Progenitor cell of endocrine pancreas (in vitro differentiated cells): ENCODE measurements around the gene SPIRE1. TPM values are rescaled to one million over a fixed set of nuclear protein-coding genes. Genes with fewer than 3 reads are reported as not detected.

ENCODE experiments used
- DNase-seq: peaks from one replicate; pipeline ENCODE4 v3.0.0; 2021; ENCODE audit warnings: low spot score; ENCODE audit not compliant: unreplicated experiment
- H3K27ac Mint-ChIP-seq: 2 replicates; pipeline ENCODE4 v1.8.0; 2021; ENCODE audit warnings: mild to moderate bottlenecking, moderate library complexity, mixed read lengths
- H3K27me3 Mint-ChIP-seq: 2 replicates; pipeline ENCODE4 v1.8.0; 2021; ENCODE audit warnings: mixed read lengths
- H3K36me3 Mint-ChIP-seq: 2 replicates; pipeline ENCODE4 v1.8.0; 2022; ENCODE audit warnings: mixed read lengths; ENCODE audit not compliant: insufficient read depth
- H3K4me1 Mint-ChIP-seq: 2 replicates; pipeline ENCODE4 v1.8.0; 2021; ENCODE audit warnings: low read depth, mixed read lengths
- H3K4me3 Mint-ChIP-seq: 2 replicates; pipeline ENCODE4 v1.8.0; 2021; ENCODE audit warnings: low read depth, mild to moderate bottlenecking, moderate library complexity, mixed read lengths
- H3K9me3 Mint-ChIP-seq: 2 replicates; pipeline ENCODE4 v1.8.0; 2021; ENCODE audit warnings: low read depth, mixed read lengths
- CTCF ChIP-seq: fragments of 200-600 bp; sonication (generic); IDR thresholded peaks from one replicate; pipeline ENCODE4 v1.5.0; 2021; ENCODE audit warnings: antibody characterized with exemption, mild to moderate bottlenecking; ENCODE audit not compliant: unreplicated experiment
- total RNA-seq: library from RNA; stranded (reverse); gene quantifications from 2 replicates; pipeline ENCODE4 v1.2.1, GENCODE V29; 2021

SPIRE1 gene
- total RNA-seq, 1 donor from 2014 or later, result 24.6 TPM

DNA sequence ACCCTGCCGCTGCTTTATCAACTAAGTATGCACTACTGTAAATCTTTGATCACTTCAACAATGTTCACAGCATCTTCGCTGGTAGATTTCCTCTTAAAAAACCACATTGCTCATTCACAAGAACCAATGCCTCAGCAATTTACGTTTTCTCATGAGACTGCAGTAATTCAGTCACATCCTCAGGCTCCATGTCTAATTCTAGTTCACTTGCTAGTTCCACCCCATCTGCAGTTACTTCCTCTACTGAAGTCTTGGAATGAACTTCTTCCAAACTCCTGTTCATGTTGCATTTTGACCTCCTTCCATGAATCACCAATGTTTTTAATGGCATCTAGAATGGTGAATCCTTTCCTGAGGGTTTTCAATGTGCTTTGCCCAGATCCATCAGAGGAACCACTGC, 214.4 kb downstream of the SPIRE1 start:
- no peak for DNase-seq
- H3K36me3 Mint-ChIP-seq, result peaks cover 21% of the 10 kb centered on the region
- no peak overlapping the region for H3K4me3 Mint-ChIP-seq

DNA sequence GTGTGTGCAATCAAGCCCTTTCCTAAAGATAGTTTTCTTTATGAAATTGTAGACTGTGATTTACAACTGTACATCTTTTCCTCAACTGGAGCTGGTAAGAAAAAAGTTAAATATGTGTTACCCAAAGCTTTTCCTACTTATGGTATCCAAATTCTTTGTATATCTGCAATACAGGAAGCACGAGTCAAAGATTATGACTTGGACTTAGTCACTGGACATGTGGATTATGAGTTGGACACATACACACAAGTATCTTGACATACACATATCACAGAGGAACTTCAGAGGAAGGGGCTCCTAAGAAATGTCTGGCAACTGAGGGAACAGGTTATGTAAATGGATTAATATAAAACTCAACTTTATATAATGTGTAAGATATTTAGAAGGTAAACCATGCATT, 215.0 kb downstream of the SPIRE1 start:
- Mint-ChIP-seq H3K9me3 (peaks cover 2% of the 10 kb centered on the region), H3K4me3 (no peak overlapping the region), H3K27ac (no peak overlapping the region), H3K27me3 (no peaks in the 10 kb centered on the region), H3K36me3 (peaks cover 22% of the 10 kb centered on the region), H3K4me1 (no peaks in the 10 kb centered on the region)
- DNase-seq, result no peak
- no peak for TF ChIP-seq CTCF

More for the DNA sequence above, 214.4 kb downstream of the SPIRE1 start:
- Mint-ChIP-seq H3K9me3 (peaks cover 2% of the 10 kb centered on the region), H3K4me1 (no peaks in the 10 kb centered on the region), H3K27me3 (no peaks in the 10 kb centered on the region), H3K27ac (no peak overlapping the region)
- TF ChIP-seq CTCF, result no peak

DNA sequence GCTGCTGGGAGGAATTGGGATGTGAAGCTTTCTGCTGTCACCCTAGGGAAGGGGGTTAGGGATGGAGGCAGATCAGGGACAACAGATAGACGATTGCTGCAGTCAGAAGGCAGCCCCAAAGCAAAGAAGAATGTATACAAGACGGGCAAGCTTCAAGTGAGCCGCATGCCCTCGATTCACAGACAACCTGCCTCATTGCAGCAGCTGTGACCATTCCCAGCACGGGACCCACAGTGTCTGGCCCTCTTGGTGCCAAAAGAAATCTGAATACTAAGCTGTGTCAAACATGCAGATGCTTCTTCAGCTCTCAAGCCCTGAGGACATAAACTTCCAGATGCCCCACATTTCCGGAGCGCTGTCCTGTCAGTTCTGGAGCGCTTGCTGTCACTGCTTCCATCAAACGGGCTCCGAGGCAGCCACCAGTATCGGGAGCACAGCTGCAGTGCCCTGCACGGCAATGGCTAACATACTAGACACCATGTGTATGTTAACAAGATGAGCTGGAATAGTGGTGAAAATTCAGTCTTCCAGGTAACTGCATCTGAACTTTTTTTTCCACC, 216.4 kb downstream of the SPIRE1 start:
- TF ChIP-seq CTCF, result no peak
- no peak overlapping the region for H3K27ac Mint-ChIP-seq
- no peaks in the 10 kb centered on the region for H3K27me3 Mint-ChIP-seq
- H3K4me3 Mint-ChIP-seq, result no peak overlapping the region
- peaks cover 22% of the 10 kb centered on the region for H3K36me3 Mint-ChIP-seq
- peaks cover 2% of the 10 kb centered on the region for H3K9me3 Mint-ChIP-seq
- no peaks in the 10 kb centered on the region for H3K4me1 Mint-ChIP-seq
- no peak for DNase-seq

GRCh38 chr18:12438257-12438656, 219.7 kb downstream of the SPIRE1 start:
- H3K4me3 Mint-ChIP-seq, result no peak overlapping the region
- no peaks in the 10 kb centered on the region for H3K9me3 Mint-ChIP-seq
- no peaks in the 10 kb centered on the region for H3K4me1 Mint-ChIP-seq
- no peak for TF ChIP-seq CTCF
- peaks cover 10% of the 10 kb centered on the region for H3K36me3 Mint-ChIP-seq
- H3K27me3 Mint-ChIP-seq, result no peaks in the 10 kb centered on the region
- H3K27ac Mint-ChIP-seq, result no peak overlapping the region
- no peak for DNase-seq

GRCh38 chr18:12435867-12436266, 222.0 kb downstream of the SPIRE1 start:
- Mint-ChIP-seq H3K36me3 (peaks cover 11% of the 10 kb centered on the region), H3K27ac (no peak overlapping the region), H3K27me3 (no peaks in the 10 kb centered on the region), H3K4me3 (no peak overlapping the region), H3K9me3 (no peaks in the 10 kb centered on the region), H3K4me1 (no peaks in the 10 kb centered on the region)
- DNase-seq, result no peak
- no peak for TF ChIP-seq CTCF
